GM21447 (cell line): ENCODE results near the gene MBNL2.

Experiments
- ATAC-seq: cut with Tn5 transposase; IDR thresholded peaks from one replicate; pipeline ENCODE4 v1.9.1; 2021; ENCODE audit not compliant: unreplicated experiment

MBNL2 gene

GRCh38 chr13:97267418-97268059 lies 45.4 kb downstream of the MBNL2 start:
- no peak for ATAC-seq

GRCh38 chr13:97268772-97269171 lies 46.6 kb downstream of the MBNL2 start:
- ATAC-seq: no peak

GRCh38 chr13:97269603-97270002 lies 47.5 kb downstream of the MBNL2 start:
- no peak for ATAC-seq

- ATAC-seq: no peak
Observed at GRCh38 chr13:97272526-97272925, 50.4 kb downstream of the MBNL2 start.

- ATAC-seq: no peak
Observed at GRCh38 chr13:97273341-97273831, 51.3 kb downstream of the MBNL2 start.

- no peak for ATAC-seq
Observed at GRCh38 chr13:97274829-97275649, 52.9 kb downstream of the MBNL2 start.

- ATAC-seq: no peak
Observed at GRCh38 chr13:97275776-97276501, 53.8 kb downstream of the MBNL2 start.

GRCh38 chr13:97276862-97277269 lies 54.7 kb downstream of the MBNL2 start:
- no peak for ATAC-seq

- ATAC-seq: no peak
Observed at GRCh38 chr13:97278435-97279411, 56.6 kb downstream of the MBNL2 start.

GRCh38 chr13:97279913-97280312 lies 57.8 kb downstream of the MBNL2 start:
- ATAC-seq: no peak

GRCh38 chr13:97280478-97280877 lies 58.3 kb downstream of the MBNL2 start:
- ATAC-seq: no peak

- no peak for ATAC-seq
Observed at GRCh38 chr13:97281028-97281427, 58.9 kb downstream of the MBNL2 start.

GRCh38 chr13:97282705-97283104 lies 60.6 kb downstream of the MBNL2 start:
- ATAC-seq: no peak

GRCh38 chr13:97283888-97284287 lies 61.8 kb downstream of the MBNL2 start:
- ATAC-seq: no peak

- no peak for ATAC-seq
Observed at GRCh38 chr13:97284558-97284957, 62.4 kb downstream of the MBNL2 start.

GRCh38 chr13:97285221-97285955 lies 63.3 kb downstream of the MBNL2 start:
- no peak for ATAC-seq

GRCh38 chr13:97286317-97287046 lies 64.3 kb downstream of the MBNL2 start:
- ATAC-seq: no peak

GRCh38 chr13:97287047-97287383 lies 64.9 kb downstream of the MBNL2 start:
- ATAC-seq: no peak

GRCh38 chr13:97288486-97288900 lies 66.4 kb downstream of the MBNL2 start:
- no peak for ATAC-seq
